Muscle of leg (tissue), 11 donors: ENCODE measurements around the gene OR2V2. TPM values are rescaled to one million over a fixed set of nuclear protein-coding genes. Genes with fewer than 3 reads are reported as not detected.

Experiments used
- DNase-seq: peaks from one replicate; pipeline ENCODE4 v3.0.0; 2013
- H3K27ac ChIP-seq: one replicate; pipeline ENCODE4 v1.5.1; 2013; ENCODE audit warnings: mild to moderate bottlenecking, low read length, control low read depth
- H3K27me3 ChIP-seq: one replicate; pipeline ENCODE4 v1.6.1; 2013; ENCODE audit warnings: low read length; ENCODE audit not compliant: control insufficient read depth, insufficient read depth
- H3K36me3 ChIP-seq: one replicate; pipeline ENCODE4 v1.6.1; 2013; ENCODE audit warnings: low read length; ENCODE audit not compliant: control insufficient read depth, insufficient read depth
- H3K4me1 ChIP-seq: one replicate; pipeline ENCODE4 v1.6.1; 2013; ENCODE audit warnings: low read length; ENCODE audit not compliant: control insufficient read depth, insufficient read depth
- H3K4me3 ChIP-seq: one replicate; pipeline ENCODE4 v1.5.1; 2013; ENCODE audit warnings: low read length, control low read depth
- H3K9me3 ChIP-seq: replicated peaks from 2 replicates; pipeline ENCODE4 v1.6.1; 2013; ENCODE audit warnings: low read depth, low read length; ENCODE audit not compliant: control insufficient read depth
- WGBS: methylation state at CpG from one replicate; pipeline ENCODE4 v1.1.5; 2013; ENCODE audit warnings: missing lambda C conversion rate; ENCODE audit not compliant: insufficient coverage; 5-methylcytosine and 5-hydroxymethylcytosine counted together
- polyA plus RNA-seq, 8 donors: library from polyadenylated mRNA; unstranded; fragments of 120-200 nt; gene quantifications; one replicate each; pipeline versions ENCODE4 v1.2.1 to v1.2.3, GENCODE V29; 2013; ENCODE audit warnings: inconsistent platforms in 1 of 8, low replicate concordance in 1 of 8; ENCODE audit not compliant: insufficient read length in 8 of 8, insufficient read depth in 1 of 8
- total RNA-seq: library from RNA; stranded (reverse); fragments of 120-200 nt; gene quantifications from one replicate; pipeline ENCODE4 v1.2.4, GENCODE V29; 2013

OR2V2 gene
- total and polyA plus RNA-seq, 9 donors, result not detected

- Histone ChIP-seq H3K36me3 (no peaks in the 10 kb centered on the region), H3K27ac (no peak overlapping the region), H3K27me3 (peaks cover 4% of the 10 kb centered on the region), H3K4me3 (no peak overlapping the region), H3K4me1 (no peaks in the 10 kb centered on the region), H3K9me3 (no peaks in the 10 kb centered on the region)
- WGBS, result 66% methylated on average over 3 of the region's 3 CpGs
- no peak for DNase-seq
Measured at GRCh38 chr5:181140766-181141165, 6.6 kb upstream of the OR2V2 start.

- Histone ChIP-seq H3K27me3 (peaks cover 4% of the 10 kb centered on the region), H3K27ac (no peak overlapping the region), H3K4me3 (no peak overlapping the region), H3K9me3 (no peaks in the 10 kb centered on the region), H3K4me1 (no peaks in the 10 kb centered on the region), H3K36me3 (no peaks in the 10 kb centered on the region)
- WGBS, result 45% methylated on average over 3 of the region's 7 CpGs
- DNase-seq, result no peak
Measured at GRCh38 chr5:181142054-181142453, 5.3 kb upstream of the OR2V2 start.

GRCh38 chr5:181145133-181145532 is 2.3 kb upstream of the OR2V2 start:
- H3K27me3 ChIP-seq, result peaks cover 6% of the 10 kb centered on the region

GRCh38 chr5:181149355-181149754 is 2.0 kb downstream of the OR2V2 start:
- Histone ChIP-seq H3K27me3 (peaks cover 2% of the 10 kb centered on the region), H3K9me3 (no peaks in the 10 kb centered on the region), H3K27ac (no peak overlapping the region), H3K4me1 (peaks cover 2% of the 10 kb centered on the region), H3K4me3 (no peak overlapping the region), H3K36me3 (no peaks in the 10 kb centered on the region)
- no peak for DNase-seq
- WGBS, result 89% methylated on average over 5 of the region's 6 CpGs

More at GRCh38 chr5:181145133-181145532, 2.3 kb upstream of the OR2V2 start:
- DNase-seq, result no peak
- no peak overlapping the region for H3K4me3 ChIP-seq
- no peaks in the 10 kb centered on the region for H3K36me3 ChIP-seq
- H3K4me1 ChIP-seq, result no peaks in the 10 kb centered on the region
- H3K9me3 ChIP-seq, result no peaks in the 10 kb centered on the region
- no CpG with 5 or more reads among the region's 1 CpG for WGBS
- H3K27ac ChIP-seq, result no peak overlapping the region

GRCh38 chr5:181149806-181150733 is 2.7 kb downstream of the OR2V2 start:
- no peaks in the 10 kb centered on the region for H3K36me3 ChIP-seq
- no peak overlapping the region for H3K27ac ChIP-seq
- WGBS, result 60% methylated on average over 13 of the region's 14 CpGs
- no peaks in the 10 kb centered on the region for H3K9me3 ChIP-seq
- H3K27me3 ChIP-seq, result peaks cover 2% of the 10 kb centered on the region
- H3K4me3 ChIP-seq, result no peak overlapping the region
- peaks cover 2% of the 10 kb centered on the region for H3K4me1 ChIP-seq
- DNase-seq, result peak; percentile 23

- Histone ChIP-seq H3K4me1 (peaks cover 2% of the 10 kb centered on the region), H3K27me3 (peaks cover 2% of the 10 kb centered on the region), H3K4me3 (no peak overlapping the region), H3K36me3 (no peaks in the 10 kb centered on the region), H3K9me3 (no peaks in the 10 kb centered on the region), H3K27ac (no peak overlapping the region)
- DNase-seq, result no peak
- 26% methylated on average over 9 of the region's 9 CpGs for WGBS
Measured at GRCh38 chr5:181151146-181151545, 3.8 kb downstream of the OR2V2 start.

GRCh38 chr5:181152406-181152805 is 5.0 kb downstream of the OR2V2 start:
- Histone ChIP-seq H3K9me3 (no peaks in the 10 kb centered on the region), H3K4me3 (no peak overlapping the region), H3K4me1 (peaks cover 2% of the 10 kb centered on the region), H3K27me3 (peaks cover 5% of the 10 kb centered on the region), H3K27ac (no peak overlapping the region), H3K36me3 (no peaks in the 10 kb centered on the region)
- 70% methylated on average over 2 of the region's 9 CpGs for WGBS
- DNase-seq, result no peak

- no peak for DNase-seq
- Histone ChIP-seq H3K4me3 (no peak overlapping the region), H3K27me3 (peaks cover 3% of the 10 kb centered on the region), H3K27ac (no peak overlapping the region), H3K4me1 (peaks cover 2% of the 10 kb centered on the region), H3K36me3 (no peaks in the 10 kb centered on the region), H3K9me3 (no peaks in the 10 kb centered on the region)
- WGBS, result 90% methylated on average over 2 of the region's 5 CpGs
Measured at GRCh38 chr5:181153814-181154213, 6.4 kb downstream of the OR2V2 start.

- Histone ChIP-seq H3K4me3 (no peak overlapping the region), H3K9me3 (no peaks in the 10 kb centered on the region), H3K27me3 (peaks cover 5% of the 10 kb centered on the region), H3K4me1 (peaks cover 4% of the 10 kb centered on the region), H3K27ac (no peak overlapping the region), H3K36me3 (no peaks in the 10 kb centered on the region)
- DNase-seq, result no peak
- 0% methylated on average over 1 of the region's 3 CpGs for WGBS
Measured at GRCh38 chr5:181156758-181157157, 9.4 kb downstream of the OR2V2 start.

GRCh38 chr5:181158869-181159268 is 11.5 kb downstream of the OR2V2 start:
- Histone ChIP-seq H3K36me3 (no peaks in the 10 kb centered on the region), H3K27me3 (peaks cover 19% of the 10 kb centered on the region), H3K4me1 (peaks cover 4% of the 10 kb centered on the region), H3K4me3 (no peak overlapping the region), H3K9me3 (no peaks in the 10 kb centered on the region), H3K27ac (no peak overlapping the region)
- 83% methylated on average over 2 of the region's 3 CpGs for WGBS
- DNase-seq, result no peak
